SK-N-SH (cell line): ENCODE results near the gene PICK1. TPM values are rescaled to one million over a fixed set of nuclear protein-coding genes. Genes with fewer than 3 reads are reported as not detected.

ENCODE experiments used
- CTCF ChIA-PET: fragments of 300-600, 350-600 bp; formaldehyde crosslinking; extraction: SDS; loops from one replicate; lab custom pipeline; 2021; lab: Yijun Ruan, JAX
- POLR2A ChIA-PET: fragments of 350-600 bp; sonication (Branson Sonifier 250); formaldehyde crosslinking; extraction: SDS; loops from one replicate; lab custom pipeline; 2020; ENCODE audit warnings: antibody characterized with exemption, inconsistent platforms; lab: Yijun Ruan, JAX
- DNase-seq: peaks from one replicate; pipeline ENCODE4 v3.0.0; 2012
- H2AFZ ChIP-seq: fragments of 200-600 bp; sonication (generic); 2 replicates; pipeline ENCODE4 v1.8.1; 2016; ENCODE audit warnings: antibody characterized with exemption, mild to moderate bottlenecking, low read depth
- H3F3A ChIP-seq: fragments of 200-600 bp; sonication (generic); replicated peaks from 2 replicates; pipeline ENCODE3; 2016; ENCODE audit warnings: antibody characterized with exemption, mild to moderate bottlenecking; ENCODE audit not compliant: insufficient read depth
- H3K27ac ChIP-seq, 2 experiments: fragments of 200-500 bp in 1 of 2; fragments of 200-600 bp in 1 of 2; sonication (Bioruptor generic) in 1 of 2; sonication (generic), shearing (Covaris generic) in 1 of 2; 2 replicates each; pipeline versions ENCODE4 v1.5.1 to v1.6.1; 2014 to 2016; ENCODE audit warnings: low read depth in 2 of 2, inconsistent platforms in 1 of 2, low read length in 1 of 2, mild to moderate bottlenecking in 1 of 2, mixed read lengths in 1 of 2
- H3K27me3 ChIP-seq: fragments of 200-600 bp; sonication (generic), shearing (Covaris generic); 2 replicates; pipeline ENCODE4 v1.6.1; 2016; ENCODE audit warnings: mixed run types; ENCODE audit not compliant: insufficient read depth
- H3K36me3 ChIP-seq, 2 experiments: fragments of 200-500 bp in 1 of 2; fragments of 200-600 bp in 1 of 2; sonication (Bioruptor generic) in 1 of 2; sonication (generic) in 1 of 2; replicated peaks in 1 of 2; 2 replicates each; pipeline versions ENCODE3 to v1.5.1; 2014 to 2016; ENCODE audit warnings: low read length in 1 of 2, mild to moderate bottlenecking in 1 of 2; ENCODE audit not compliant: insufficient read depth in 2 of 2, control insufficient read depth in 1 of 2
- H3K4me1 ChIP-seq, 2 experiments: fragments of 200-500 bp in 1 of 2; fragments of 200-600 bp in 1 of 2; sonication (Bioruptor generic) in 1 of 2; sonication (generic), shearing (Covaris generic) in 1 of 2; 2 replicates each; pipeline versions ENCODE4 v1.5.1 to v1.6.1; 2014 to 2016; ENCODE audit warnings: low read depth in 1 of 2, low read length in 1 of 2, mixed run types in 1 of 2; ENCODE audit not compliant: insufficient read depth in 2 of 2, control insufficient read depth in 1 of 2
- H3K4me2 ChIP-seq: fragments of 200-600 bp; sonication (generic), shearing (Covaris generic); 2 replicates; pipeline ENCODE4 v1.6.1; 2017; ENCODE audit warnings: mixed run types
- H3K4me3 ChIP-seq, 2 experiments: fragments of 200-500 bp in 1 of 2; fragments of 200-600 bp in 1 of 2; sonication (Bioruptor generic) in 1 of 2; sonication (generic), shearing (Covaris generic) in 1 of 2; 2 replicates each; pipeline versions ENCODE4 v1.5.1 to v1.8.1; 2014 to 2016; ENCODE audit warnings: low read depth in 2 of 2, inconsistent platforms in 1 of 2, low read length in 1 of 2, mild to moderate bottlenecking in 1 of 2, mixed read lengths in 1 of 2, moderate library complexity in 1 of 2
- H3K79me2 ChIP-seq: fragments of 200-600 bp; sonication (generic); 2 replicates; pipeline ENCODE4 v1.8.1; 2017; ENCODE audit warnings: mild to moderate bottlenecking; ENCODE audit not compliant: insufficient read depth
- H3K9ac ChIP-seq: fragments of 200-600 bp; sonication (generic); 2 replicates; pipeline ENCODE4 v1.6.1; 2017; ENCODE audit warnings: mixed run types
- H3K9me2 ChIP-seq: fragments of 200-600 bp; sonication (generic); 2 replicates; pipeline ENCODE4 v1.6.1; 2017; ENCODE audit warnings: mixed run types
- H3K9me3 ChIP-seq: fragments of 200-600 bp; sonication (generic); 2 replicates; pipeline ENCODE4 v1.6.1; 2017; ENCODE audit warnings: mixed run types, mild to moderate bottlenecking, moderate library complexity
- H4K20me1 ChIP-seq: fragments of 200-600 bp; sonication (generic); 2 replicates; pipeline ENCODE4 v1.6.1; 2017; ENCODE audit warnings: mild to moderate bottlenecking, mixed run types; ENCODE audit not compliant: insufficient read depth
- CHD2 ChIP-seq: fragments of 150-350 bp; IDR thresholded peaks from 2 replicates; pipeline ENCODE4 v1.6.1; 2018; ENCODE audit warnings: low read length; ENCODE audit not compliant: partially characterized antibody
- FOSL2 ChIP-seq: IDR thresholded peaks from 2 replicates; pipeline ENCODE4 v1.4.0; 2012; ENCODE audit warnings: low read depth, mild to moderate bottlenecking, moderate library complexity, borderline replicate concordance
- JUND ChIP-seq: IDR thresholded peaks from 2 replicates; pipeline ENCODE4 v1.4.0; 2012
- NRF1 ChIP-seq: IDR thresholded peaks from 2 replicates; pipeline ENCODE4 v1.6.1; 2012; ENCODE audit warnings: low read depth, mild to moderate bottlenecking, low read length
- POLR2AphosphoS5 ChIP-seq: IDR thresholded peaks from 2 replicates; pipeline ENCODE4 v1.6.1; 2012; ENCODE audit warnings: low read depth, low read length
- RAD21 ChIP-seq: IDR thresholded peaks from 2 replicates; pipeline ENCODE4 v1.6.1; 2012; ENCODE audit warnings: mild to moderate bottlenecking, low read length
- RCOR1 ChIP-seq: fragments of 150-350 bp; IDR thresholded peaks from 2 replicates; pipeline ENCODE4 v1.6.1; 2017; ENCODE audit warnings: antibody characterized with exemption, low read length
- REST ChIP-seq: IDR thresholded peaks from 2 replicates; pipeline ENCODE4 v1.6.1; 2012; ENCODE audit warnings: mild to moderate bottlenecking, low read depth, low read length, moderate library complexity
- RXRA ChIP-seq: IDR thresholded peaks from 2 replicates; pipeline ENCODE4 v1.4.0; 2012; ENCODE audit warnings: low read depth, mild to moderate bottlenecking, borderline replicate concordance
- USF2 ChIP-seq: fragments of 150-350 bp; IDR thresholded peaks from 2 replicates; pipeline ENCODE4 v1.6.1; 2017; ENCODE audit warnings: antibody characterized with exemption, low read length, low read depth, borderline replicate concordance
- YY1 ChIP-seq: IDR thresholded peaks from 2 replicates; pipeline ENCODE4 v1.4.0; 2012; ENCODE audit warnings: low read depth, mild to moderate bottlenecking
- WGBS: methylation state at CpG from one replicate; pipeline ENCODE4 v1.1.6; 2017; ENCODE audit warnings: low lambda C conversion rate; 5-methylcytosine and 5-hydroxymethylcytosine counted together
- polyA plus RNA-seq, 3 experiments: library from polyadenylated mRNA; depleted of rRNA; stranded (reverse); fragments of >200 nt; gene quantifications; 2 replicates each; pipeline ENCODE4 v1.2.3, GENCODE V29; 2012
- TF ChIP-seq, protein P1 (sequence below): IDR thresholded peaks from 2 replicates; pipeline ENCODE4 v1.4.0; 2012; ENCODE audit warnings: low read depth
- TF ChIP-seq, protein P2 (sequence below): fragments of 150-350 bp; IDR thresholded peaks from 2 replicates; pipeline ENCODE4 v1.6.1; 2016; ENCODE audit warnings: mild to moderate bottlenecking, low read depth, low read length

The PICK1 gene
- polyA plus RNA-seq, 1 of the 3 experiments (the other 2 are of a cell fraction), result 36.8 TPM

DNA sequence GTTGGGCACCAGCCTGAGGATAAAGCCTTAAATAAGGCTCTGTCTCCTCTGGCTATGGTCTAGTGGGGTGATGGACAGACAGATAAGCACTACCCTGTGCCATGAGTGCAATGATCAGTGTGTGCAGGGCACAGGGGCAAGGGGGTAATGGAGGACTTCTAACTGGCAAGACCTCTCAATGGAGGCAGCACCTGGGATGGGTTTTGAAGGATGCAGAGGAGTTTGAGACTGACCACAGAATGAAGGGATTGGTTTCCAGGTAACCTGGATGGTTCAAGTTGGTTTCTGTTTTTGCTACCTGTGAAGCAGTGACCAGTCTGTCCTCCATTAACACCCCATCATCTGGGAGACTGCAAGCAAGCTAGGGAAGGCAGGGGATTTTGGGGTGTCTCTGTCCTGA lies 27.8 kb upstream of the PICK1 start:
- H3K9me3 ChIP-seq, result no peaks in the 10 kb centered on the region
- ChIA-PET CTCF (no interaction called here), POLR2A (interaction anchor here (0.5 kb wide), 1 partner anchor 369 kb away, joined by 3 read pairs; no protein-coding TSS in a partner anchor)

DNA sequence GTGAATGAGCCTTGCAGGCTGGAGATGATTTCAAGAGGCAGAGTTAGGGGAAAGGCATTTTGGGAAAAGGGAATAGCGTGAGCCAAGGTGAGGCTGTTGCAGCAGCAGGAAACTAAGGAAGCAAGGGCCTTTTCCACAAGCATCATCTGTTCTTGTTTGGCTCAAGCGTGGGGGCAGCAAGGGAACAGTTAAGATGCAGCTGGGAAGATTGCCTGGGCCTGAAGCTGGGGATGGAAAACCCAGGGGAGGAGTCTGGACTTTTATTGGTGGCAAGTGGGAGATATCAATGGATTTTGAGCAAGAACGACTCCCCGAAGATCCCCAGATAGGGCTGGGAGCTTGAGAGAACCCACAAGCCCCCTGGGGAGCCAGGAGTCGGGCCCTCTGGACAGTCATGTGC lies 27.3 kb upstream of the PICK1 start:
- Histone ChIP-seq H3K36me3 (no peaks in the 10 kb centered on the region), H3F3A (no peaks in the 10 kb centered on the region), H3K79me2 (no peaks in the 10 kb centered on the region), H3K9me2 (no peaks in the 10 kb centered on the region), H3K4me2 (no peak overlapping the region), H3K9me3 (no peaks in the 10 kb centered on the region), H3K4me1 (peaks cover 0 to 4% of the 10 kb centered on the region in 2 experiments; a peak in 1 of 4 replicates), H3K27me3 (no peaks in the 10 kb centered on the region), H3K9ac (no peak overlapping the region), H4K20me1 (no peaks in the 10 kb centered on the region), H2AFZ (no peak overlapping the region), H3K4me3 (no peak overlapping the region), H3K27ac (no peak overlapping the region)
- 75% methylated on average over 3 of the region's 5 CpGs for WGBS
- CTCF ChIA-PET, result no interaction called here
- DNase-seq, result no peak
- POLR2A ChIA-PET, result no interaction called here
- TF ChIP-seq RCOR1 (no peak), YY1 (no peak), REST (no peak), NRF1 (no peak), USF2 (no peak), RAD21 (no peak), JUND (no peak), RXRA (no peak), CHD2 (no peak)
- TF ChIP-seq, protein P1, sequence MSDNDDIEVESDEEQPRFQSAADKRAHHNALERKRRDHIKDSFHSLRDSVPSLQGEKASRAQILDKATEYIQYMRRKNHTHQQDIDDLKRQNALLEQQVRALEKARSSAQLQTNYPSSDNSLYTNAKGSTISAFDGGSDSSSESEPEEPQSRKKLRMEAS, result no peak

More for the DNA sequence above, 27.8 kb upstream of the PICK1 start:
- TF ChIP-seq, protein P2, sequence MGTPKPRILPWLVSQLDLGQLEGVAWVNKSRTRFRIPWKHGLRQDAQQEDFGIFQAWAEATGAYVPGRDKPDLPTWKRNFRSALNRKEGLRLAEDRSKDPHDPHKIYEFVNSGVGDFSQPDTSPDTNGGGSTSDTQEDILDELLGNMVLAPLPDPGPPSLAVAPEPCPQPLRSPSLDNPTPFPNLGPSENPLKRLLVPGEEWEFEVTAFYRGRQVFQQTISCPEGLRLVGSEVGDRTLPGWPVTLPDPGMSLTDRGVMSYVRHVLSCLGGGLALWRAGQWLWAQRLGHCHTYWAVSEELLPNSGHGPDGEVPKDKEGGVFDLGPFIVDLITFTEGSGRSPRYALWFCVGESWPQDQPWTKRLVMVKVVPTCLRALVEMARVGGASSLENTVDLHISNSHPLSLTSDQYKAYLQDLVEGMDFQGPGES, result no peak
- TF ChIP-seq FOSL2 (no peak), REST (no peak), POLR2AphosphoS5 (no peak), CHD2 (no peak)
- TF ChIP-seq, all 33 proteins: peak for 0
- Histone ChIP-seq H3F3A (no peaks in the 10 kb centered on the region), H3K36me3 (no peaks in the 10 kb centered on the region), H3K9me2 (no peaks in the 10 kb centered on the region), H3K27me3 (no peaks in the 10 kb centered on the region), H3K4me3 (no peak overlapping the region), H3K9ac (no peak overlapping the region), H3K27ac (no peak overlapping the region), H3K4me1 (peaks cover 0 to 3% of the 10 kb centered on the region in 2 experiments; a peak in 1 of 4 replicates), H3K79me2 (no peaks in the 10 kb centered on the region), H2AFZ (no peak overlapping the region), H3K4me2 (no peak overlapping the region), H4K20me1 (no peaks in the 10 kb centered on the region)
- DNase-seq, result no peak
